EL (cell line): ENCODE results near the gene CDH2.

Source experiments
- DNase-seq: peaks from one replicate; pipeline ENCODE4 v3.0.0-alpha.2; 2016

CDH2 gene

DNA sequence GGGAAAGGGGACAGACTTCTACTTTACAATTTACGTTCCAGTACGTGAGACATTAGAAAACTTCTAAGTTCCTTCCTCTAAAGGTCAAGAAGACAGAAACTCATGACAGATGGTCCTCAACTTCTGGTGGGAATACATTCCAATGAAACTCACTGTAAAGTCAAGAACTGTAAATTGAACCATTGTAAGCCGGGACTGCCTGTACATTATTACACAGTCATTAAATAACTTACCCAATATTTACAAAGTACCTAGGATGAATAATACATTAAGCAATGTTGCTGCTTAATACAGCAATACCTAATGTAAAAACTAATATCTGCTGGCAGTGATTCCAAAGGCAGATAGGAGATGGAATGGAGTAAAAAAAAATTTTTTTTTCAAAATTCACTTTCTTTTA, 51.9 kb downstream of the CDH2 start:
- DNase-seq, result no peak

DNA sequence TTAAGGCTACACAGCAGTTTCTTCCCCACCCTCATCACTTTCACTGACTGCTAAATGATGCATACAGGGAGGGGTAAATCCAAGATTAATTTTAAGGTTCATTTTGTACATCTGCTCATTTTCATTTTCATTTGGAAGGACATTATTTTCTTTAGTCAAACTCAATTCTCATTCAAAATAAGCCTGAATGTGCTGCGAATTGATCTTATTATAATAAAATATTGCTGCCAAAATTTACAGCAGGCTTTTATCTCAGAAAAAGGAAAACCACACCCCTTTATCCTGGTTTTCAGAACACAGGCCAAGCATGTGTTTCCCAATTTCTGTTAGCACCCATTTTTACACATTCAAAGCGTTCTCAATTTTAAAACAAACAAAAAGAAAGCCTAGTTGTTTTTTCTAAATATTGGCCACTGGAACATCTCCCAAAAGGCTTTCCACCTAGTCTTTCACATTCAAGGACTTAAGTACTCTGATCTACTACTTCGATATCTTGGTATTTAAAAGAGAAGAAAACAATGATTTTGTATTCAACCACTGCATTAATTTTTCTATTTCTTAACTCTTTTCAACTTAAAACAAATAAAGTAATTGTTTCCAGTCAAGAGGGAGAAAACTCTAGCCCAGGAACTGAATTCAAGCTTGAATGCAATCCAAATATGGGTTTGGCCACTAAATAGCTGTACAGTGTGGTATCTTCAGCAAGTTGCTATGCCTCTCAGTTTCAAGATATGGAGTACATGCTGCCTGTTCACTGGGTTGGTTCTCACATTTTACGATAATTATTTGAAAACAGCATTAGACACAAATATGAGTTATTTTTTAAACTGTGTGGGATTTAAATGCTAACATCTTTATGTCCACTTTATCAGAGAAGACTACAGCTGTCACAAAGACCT, 52.5 kb downstream of the CDH2 start:
- no peak for DNase-seq

DNA sequence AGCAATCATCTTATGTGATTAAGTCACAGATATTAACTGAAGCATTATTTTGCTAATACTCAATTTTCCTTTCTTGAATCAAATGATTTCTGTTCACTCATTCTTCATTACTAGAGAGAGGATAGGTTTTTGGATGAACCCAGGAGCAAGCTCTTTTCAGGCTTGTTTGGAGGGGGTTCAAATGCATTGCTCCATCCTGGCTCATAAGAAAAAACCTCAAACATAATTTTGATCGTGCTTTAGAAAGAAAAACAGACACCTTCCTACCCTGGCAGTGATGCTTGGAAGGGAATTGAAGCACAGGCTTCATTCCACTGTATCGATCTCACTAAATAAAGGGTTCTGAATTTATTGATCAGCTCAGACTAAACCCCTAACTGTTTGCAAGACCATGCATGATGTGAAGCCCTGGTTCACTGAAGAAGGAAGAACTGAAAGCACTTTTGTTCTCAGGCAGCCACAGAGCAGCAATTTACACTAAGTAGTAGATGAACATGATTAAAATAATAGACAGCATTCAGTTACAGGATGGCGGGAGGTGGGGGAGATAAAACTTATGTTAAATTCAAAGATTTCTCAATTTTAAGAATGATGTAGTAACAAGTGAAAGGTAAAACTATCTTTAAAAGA, 53.4 kb downstream of the CDH2 start:
- no peak for DNase-seq

DNA sequence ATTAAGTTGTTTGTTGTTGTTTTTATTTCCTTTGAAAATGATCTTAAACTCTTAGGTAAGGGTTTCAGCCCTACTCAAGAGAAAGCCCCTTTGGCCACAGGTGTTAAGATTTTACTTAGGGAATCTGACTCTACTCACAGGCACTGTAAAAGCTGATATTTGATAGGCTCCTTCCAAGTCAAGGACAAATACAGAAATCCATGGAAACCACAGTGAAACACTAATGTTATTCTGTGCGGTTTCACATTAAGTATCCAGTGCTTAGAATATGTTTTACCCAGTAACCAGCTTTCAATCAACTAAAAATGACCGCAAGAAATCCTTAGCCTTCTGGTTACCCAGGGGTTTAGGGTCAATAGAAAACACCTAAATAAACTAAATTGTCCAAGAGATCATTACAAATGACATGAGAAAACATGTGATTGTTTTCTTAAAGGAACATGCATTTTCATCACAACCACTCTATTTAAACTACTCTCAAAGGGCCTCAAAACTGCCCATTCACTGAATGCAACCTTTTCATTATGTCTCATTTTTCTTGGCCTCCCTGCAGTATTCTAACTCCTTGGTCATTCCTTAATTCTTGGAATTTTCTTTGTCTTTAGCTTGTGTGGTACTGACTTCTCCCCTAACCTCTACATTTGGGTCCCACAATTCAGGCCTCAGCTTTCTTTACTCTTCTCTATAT, 56.0 kb downstream of the CDH2 start:
- DNase-seq, result no peak

DNA sequence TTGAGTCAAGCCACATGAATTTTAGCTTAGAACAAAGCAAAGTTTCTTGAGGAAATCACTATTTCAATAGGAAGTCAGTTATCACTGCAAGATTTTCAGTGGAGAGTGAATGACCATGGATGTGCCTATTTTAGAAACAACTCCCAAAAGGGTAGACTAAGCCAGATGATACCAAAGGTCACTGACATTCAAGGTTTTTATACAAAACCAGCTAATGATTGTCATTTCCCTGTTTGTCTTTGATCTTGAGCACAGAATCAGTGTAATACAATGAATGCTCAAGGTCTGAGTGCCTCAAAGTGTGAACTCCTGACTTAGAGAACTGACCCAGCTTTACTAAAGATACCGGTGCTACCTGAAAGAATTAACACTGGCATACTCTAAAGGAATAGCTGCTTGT, 60.5 kb downstream of the CDH2 start:
- DNase-seq, result no peak

DNA sequence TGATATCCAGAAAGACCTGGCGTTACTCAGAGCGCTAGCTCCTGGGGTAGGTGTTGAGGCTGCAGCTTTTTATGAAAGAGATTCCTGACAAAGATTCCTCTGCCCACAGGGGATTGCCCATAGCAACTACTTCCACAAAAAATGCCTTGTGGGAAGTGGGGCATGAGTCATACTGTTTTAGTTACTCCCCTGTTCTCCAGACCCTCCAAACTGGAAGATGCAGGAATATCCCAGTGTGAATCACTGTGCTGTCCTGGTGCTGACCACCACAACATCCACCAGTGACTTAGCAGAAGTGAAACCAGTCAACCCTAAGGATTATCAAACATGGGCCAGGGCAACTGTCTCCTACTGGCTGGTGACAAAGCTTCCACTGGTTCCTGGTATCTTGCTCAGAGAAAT, 61.8 kb downstream of the CDH2 start:
- DNase-seq, result peak; percentile 97

DNA sequence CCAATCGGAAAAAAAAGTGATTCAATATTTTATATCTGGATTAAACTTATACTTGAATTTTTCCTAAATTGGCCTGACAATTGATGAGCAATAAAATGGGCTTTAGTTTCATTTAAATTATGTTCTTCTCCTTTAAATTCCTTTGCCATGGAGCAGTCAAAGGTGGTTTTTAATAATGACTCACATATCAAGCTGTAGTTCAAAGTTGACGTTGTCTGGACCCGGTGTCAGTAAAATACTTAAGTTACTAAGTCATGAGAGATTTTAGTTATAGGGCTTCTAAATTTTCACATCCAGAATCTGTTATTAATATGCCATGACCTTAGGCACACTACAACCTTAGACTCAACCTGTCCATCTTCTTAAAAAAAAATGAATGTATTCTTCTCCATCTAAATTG, 62.5 kb downstream of the CDH2 start:
- peak; percentile 83 for DNase-seq

DNA sequence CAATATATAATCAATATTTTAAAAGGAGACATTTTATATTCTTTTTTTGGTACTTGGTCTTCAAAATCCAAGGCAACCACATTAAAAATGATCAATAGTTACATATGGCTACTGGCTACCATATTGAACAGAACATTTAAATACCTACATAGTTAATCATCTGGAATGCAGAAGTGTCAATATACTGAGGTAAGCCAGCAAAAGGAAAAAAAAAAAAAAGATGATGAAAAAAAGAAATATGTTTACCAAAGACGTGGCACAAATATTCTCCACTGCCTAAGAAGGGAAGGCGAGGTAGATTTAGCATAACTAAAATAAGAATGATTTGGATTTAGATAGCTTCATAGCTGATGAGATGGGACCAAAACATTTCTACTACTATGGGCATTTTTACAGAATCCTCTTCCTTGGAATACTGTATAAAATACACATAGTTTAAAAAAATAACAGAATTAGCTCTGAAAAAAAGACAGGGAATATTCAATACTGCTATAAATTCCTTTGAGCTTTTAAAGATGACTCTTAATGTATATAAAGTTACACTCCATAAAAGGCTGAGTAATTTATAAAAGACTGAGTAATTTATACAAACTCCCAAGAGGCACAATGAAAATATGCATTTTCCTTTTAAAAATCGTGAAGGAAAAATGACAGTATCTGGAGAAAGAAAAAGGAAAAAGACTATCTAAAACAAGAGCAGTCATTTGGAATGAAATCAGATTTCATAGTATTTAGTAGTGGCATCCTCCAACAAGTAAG, 63.5 kb downstream of the CDH2 start:
- DNase-seq, result peak; percentile 45

DNA sequence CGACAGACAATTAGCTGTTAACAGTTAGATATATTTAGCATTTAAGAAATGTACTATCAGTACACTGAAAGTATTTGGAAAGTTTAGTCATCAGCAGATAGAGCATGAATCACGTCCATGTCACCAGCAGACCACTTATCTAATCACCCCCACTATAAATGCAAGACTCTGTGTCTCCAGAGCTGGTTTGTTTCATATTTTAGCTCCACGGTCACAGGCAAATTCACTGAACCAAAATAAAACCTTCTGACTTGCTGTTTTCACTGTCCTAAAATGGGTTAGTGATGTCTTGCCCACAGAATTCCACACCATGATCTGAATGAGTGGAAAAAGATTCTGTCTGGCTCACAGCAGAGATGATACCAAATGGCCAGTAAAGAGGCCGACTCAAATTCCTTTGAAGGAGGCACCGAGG, 64.9 kb downstream of the CDH2 start:
- peak; percentile 88 for DNase-seq

DNA sequence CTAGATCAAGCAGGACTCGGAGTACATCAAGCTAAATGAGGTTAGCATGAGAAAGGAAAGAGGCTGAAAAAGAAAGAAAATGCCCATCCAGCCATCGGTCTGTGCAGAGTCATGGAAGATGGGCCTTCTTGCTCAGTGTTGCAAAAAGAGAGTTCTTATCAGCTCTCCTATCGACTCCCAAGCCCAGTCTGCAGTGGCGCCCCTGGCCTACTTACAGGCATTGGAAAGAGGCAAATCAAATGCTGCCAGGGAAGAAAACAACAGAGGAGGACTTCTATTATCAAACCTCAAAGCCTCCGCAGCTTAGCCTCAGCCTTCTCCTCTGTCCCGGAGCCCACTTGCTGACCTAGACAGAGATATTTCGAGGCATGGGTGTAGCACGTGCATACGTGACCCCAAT, 66.0 kb downstream of the CDH2 start:
- DNase-seq, result no peak

DNA sequence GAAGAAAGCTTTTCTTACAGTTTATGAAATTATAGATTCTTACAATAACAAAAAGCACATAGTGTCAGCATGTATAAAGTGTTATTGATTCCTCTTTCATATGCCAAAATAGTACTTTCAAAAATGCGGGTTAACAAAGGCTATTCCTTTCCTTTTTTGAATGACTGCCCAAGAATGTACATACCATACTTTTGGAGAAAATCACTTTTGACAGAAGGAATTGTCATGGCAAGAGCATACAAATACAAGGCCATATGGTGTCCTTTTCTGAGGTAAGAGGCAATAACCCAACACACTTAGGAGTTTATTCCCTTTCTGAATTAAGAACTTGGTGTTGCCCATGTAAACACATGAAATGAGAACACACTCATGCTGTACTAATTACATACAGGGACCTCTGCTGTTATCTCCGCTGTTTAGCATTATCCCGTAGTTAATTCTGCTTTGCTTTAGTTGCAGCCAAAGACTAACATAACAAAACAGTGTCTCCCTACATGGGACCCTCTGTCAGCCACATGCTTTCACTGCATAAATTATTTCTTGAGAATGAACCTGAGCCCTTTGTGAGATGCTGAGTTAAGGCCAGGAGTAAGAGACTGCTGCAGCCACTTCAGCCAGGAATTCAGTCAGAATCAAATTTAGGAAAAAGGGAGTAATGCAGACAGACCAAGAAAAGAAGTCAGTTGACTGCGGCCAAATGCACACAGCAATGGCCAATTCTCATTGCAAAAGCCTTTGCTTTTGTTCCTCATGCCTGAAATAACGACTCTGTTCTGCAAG, 67.0 kb downstream of the CDH2 start:
- peak; percentile 32 for DNase-seq

DNA sequence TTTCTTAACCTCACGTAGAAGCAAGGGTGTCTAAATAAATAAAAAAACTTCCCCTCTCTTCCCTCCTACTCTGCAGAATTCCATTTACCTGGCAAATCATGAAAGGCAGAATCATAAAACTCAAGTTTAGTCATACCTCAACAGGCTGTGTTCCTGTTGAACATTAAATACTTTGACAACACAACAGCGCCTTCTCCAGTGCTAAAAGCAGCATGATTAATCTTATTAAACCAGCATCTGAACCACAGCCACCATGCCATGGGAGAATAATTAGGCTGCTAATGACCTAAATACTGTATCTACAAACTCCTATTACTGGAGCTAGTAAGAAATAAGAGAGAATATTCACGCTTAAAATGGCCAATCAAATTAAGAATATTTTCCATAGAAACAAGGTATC, 68.1 kb downstream of the CDH2 start:
- peak; percentile 13 for DNase-seq

DNA sequence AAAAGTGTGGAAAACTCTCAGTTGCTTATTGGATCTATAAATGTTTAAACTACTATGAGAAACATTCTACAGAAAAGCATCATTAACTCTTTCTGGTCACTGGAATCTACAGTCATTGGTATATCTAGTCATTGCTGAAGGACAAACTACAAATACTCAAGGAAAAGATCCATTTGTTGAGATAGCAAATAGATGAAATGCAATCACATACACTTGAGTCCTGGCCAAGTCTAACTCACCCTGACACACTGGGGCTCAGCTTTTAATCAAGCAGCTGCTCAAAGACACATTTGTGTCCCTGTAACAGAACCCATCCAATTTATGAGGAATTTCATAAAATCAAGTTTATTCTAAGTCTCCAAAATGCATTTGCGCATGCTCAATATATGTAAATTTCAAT, 68.7 kb downstream of the CDH2 start:
- no peak for DNase-seq

DNA sequence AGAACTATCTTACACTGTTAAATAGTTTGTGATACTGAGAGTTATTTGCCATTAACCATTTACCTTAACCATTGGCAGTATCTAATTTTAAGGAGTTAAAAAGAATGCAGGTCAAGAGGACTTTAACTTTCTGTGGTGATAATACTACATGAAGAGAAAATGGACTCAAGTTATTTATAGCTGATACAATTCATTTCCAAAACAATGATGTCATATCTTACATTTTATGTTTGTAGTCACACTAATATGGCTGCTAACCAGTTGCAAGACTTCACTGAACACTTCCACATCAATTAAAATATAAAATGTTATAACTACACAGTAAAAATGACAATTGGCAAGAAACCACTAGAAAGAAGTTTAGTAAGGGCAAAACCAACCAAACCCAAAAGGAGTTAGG, 77.7 kb downstream of the CDH2 start:
- DNase-seq, result no peak

DNA sequence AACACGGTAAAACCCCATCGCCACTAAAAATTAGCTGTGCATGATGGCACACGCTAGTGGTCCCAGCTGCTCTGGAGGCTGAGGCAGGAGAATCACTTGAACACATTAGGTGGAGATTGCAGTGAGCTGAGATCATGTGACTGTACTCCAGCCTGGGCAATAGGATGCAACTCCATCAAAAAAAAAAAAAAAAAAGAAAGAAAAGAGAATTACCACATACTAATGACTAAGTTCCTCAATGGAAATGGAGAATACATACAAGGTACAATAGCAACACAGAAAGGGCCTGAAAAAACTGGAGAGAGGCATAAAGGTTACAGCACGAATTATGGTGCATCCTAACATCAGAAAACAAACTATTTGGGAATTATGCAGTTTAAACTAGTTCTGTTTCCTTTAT, 81.3 kb downstream of the CDH2 start:
- DNase-seq, result no peak

DNA sequence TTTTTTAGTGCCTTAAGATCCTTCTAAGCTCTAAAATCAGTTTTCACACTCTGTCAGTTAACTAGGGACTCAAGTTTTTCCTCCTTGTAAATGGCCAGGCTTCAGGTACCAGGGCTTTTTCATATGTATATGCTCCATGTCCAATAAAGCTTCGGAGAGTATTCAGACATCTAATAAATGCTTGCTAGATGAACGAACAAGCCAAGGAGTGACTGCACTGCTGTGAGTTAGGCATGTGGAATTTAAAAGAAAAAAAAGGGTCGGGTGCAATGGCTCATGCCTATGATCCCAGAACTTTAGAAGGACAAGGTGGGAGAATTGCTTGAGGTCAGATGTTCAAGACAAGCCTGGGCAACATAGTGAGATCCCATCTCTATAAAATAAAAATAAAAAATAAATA, 81.9 kb downstream of the CDH2 start:
- peak; percentile 73 for DNase-seq

DNA sequence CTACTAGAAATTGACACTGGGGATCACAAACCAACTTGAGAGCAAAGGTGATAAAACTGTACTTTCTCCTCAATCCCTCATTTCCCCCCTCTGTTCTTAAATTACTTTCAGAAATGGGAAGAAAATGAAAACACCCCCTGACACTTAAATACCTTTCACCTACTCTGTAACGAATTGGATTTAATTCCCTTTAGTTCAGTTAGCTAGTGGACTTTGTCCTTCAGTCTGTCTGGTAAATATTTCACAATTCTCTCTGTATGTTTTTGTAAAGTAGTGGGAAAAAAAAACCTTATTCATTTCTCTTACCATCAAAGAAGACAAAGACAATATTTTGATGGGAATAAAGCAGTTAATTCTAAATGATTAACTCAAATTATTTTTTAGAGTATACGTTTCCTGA, 85.7 kb downstream of the CDH2 start:
- DNase-seq, result no peak

DNA sequence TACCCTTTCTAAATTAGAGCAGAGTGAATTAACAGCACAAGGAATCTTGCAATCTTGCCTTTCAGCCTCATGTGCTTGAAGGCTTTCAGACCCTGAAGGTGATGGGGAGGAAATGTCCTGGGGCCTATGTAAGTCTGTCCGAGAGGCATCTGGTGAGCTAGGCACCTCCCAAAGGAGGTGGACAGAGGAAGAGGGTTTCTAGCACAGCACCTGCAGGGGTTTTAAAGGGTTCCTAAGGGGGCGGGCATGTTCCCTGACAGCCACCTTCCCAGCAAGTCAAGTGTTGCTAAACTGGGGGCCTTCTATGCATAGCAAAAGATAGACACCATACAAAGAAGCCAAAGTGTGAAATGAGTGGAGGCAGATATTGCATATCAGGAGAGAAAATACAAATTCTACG, 88.5 kb downstream of the CDH2 start:
- DNase-seq, result no peak

DNA sequence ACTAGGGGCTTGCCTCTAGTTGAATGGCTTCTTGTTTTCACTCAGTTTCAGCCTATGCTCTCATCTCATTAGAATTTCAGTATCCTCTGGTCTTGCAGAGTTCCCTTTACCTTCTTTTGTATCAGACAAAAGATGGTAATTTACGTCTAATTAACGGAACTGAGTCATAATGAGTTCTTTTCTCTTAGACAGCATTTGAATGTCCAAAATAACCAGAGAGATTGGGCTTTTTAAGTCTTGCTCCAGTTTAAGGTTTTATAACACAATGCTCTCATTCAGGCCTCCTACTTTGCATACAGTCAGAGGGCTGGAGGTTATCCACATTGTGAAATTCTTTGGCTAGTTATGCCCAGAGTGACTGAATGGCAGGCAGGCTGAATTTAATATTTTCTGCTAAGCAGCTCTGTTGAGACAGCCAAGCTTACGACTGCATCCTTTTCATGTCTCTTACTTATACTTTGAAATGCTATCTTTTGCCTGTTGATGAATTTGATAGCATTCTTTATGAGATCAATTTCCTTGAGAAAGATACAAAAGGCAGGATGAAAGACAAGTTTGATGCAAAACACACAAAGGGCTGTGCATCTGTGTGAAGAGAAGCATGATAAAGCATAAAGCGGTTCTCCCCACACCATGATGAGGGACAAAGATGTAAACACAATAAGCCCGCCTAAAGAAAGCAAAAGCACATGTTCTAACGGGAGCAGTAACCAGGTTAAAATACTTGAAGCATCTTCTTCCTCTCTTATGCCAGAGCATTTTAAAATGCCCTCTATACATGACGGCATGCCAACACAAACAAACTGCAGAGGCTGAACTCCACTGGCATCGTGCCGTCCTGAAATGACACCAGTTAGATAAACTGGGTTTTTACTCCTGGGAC, 90.0 kb downstream of the CDH2 start:
- DNase-seq, result peak; percentile 32

DNA sequence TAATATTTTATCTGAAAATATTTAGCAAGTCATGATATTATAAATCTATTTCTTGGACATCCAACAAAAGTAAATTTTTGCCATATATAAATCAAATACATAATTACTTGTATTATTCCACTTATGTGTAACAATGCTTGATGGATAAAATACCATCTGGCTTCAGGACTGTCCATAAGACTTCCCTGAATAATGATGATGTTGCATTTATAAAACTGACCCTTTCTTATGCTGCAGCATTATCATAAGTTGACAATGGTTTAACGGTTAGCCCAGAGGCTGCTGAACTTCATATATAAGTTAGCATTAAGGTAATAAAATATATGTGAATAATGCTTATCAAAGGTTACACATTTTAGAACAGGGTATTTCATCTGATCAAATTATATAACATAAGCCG, 95.4 kb downstream of the CDH2 start:
- no peak for DNase-seq

DNA sequence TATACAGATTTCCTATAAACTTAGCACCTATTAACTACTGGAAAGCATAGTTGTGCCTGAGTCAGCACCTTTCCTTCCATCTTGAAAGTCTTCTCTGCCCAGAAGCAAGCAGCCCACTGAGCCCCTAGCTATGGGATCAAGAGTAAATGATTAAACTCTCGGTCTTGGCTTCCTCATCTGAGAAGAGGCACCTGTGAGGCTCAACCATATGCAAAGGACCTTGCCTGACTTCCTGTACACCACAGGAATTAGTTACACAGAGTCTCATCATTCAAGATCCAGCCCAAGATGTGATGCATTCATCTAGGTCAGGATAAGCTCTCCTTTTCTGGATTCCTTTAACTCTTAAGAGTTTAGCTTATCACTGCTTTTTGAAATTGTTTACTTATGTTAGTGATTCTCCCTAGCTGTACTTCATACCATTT, 96.0 kb downstream of the CDH2 start:
- DNase-seq, result no peak
